ENCODE data around the gene NFKBIL1. TPM values are rescaled to one million over a fixed set of nuclear protein-coding genes. Genes with fewer than 3 reads are reported as not detected.

Gene NFKBIL1
- total and polyA plus RNA-seq, 9 of the 15 experiments (the other 6 are each of a cell fraction or from before 2014, with no cell fraction given), result 0.49 to 33.1 (median 7.6) TPM

DNA sequence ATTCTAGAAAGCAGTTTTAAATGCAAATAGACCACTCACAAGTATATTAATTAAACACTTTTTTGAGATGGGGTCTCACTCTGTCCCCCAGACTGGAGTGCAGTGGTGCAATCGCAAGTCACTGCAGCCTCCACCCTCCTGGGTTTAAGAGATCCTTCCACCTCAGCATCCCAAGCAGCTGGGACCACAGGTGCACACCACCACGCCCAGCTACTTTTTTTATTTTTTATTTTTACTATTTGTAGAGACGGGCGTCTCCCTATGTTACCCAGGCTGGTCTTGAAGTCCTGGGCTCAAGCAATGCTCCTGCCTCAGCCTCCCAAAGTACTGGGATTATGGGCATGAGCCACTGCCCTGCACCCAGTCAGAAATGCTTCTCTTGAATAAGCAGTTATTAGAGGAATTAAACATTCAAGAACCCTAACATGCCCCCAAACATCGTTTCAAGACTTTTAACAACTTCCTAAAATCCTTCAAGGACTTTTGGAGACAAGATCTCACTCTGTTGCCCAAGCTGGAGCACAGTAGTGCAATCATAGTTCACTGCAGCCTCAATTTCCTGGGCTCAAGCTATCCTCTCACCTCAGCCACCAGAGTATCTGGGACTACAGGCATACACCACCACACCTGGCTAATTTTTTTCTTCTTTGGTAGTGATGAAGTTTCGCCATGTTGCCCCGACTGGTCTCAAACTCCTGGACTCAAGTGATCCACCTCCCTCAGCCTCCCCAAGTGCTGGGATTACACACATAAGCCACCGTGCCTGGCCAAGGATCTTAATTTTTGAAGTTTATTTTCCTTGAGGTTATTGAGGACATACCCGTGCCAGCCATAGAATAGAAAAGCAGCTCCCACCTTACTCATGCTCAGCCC is 15.4 kb upstream of the NFKBIL1 start (continued):
- TF ChIP-seq ZNF586 (CRISPR knock-in tag; conservative IDR thresholded peaks at IDR 0.05), result no peak

DNA sequence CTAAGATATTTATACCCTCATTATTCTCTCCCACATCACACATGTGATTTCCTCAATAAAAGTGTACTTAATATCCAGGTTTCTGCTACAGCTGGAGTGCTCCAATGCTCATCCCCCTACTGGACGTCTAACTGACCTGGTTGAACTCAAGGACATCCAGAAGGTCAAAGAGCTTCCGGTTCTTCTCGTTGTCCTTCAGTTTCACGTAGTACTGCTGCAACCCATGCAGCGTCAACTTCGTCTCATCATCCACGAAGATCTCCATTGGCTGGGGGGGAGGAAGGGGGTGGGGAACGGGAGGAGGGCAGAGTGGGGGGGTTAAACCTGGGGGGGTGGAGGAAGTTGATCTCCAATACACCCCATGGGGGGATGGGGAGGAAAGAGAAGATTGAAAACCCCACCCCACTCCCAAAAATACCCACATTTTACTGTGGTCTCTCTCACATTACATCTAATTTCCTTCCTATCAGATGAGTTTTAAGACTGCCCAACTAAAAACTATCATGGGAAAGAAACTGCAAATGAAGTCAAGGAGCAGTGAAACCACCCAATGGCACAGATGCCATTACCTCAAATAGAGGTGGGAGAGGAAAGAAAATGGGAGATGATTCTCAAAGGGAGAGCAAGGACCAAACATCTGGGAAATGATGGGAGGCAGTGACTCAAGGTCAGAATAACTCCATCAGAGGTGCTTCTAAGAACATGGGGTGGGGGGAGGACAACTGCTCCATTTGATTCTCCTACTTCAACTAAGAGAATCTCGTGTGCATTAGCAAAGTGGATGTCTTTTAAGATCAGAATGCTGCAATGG is 14.6 kb upstream of the NFKBIL1 start:
- Histone ChIP-seq H3K9me3 (replicated peaks; ENCODE audit: control insufficient read depth, insufficient read depth, low read depth, low read length) (no peaks in the 10 kb centered on the region), H3K36me3 (ENCODE audit: control insufficient read depth, insufficient read depth, low read length) (peaks cover 84% of the 10 kb centered on the region), H3K79me2 (ENCODE audit: control insufficient read depth, insufficient read depth, low read length) (peaks cover 47% of the 10 kb centered on the region), H3K4me1 (replicated peaks in 1 of 2; ENCODE audit: control insufficient read depth in 2 of 2, insufficient read depth in 2 of 2, low read length in 2 of 2) (peaks cover 0 to 17% of the 10 kb centered on the region in 2 experiments; a peak in 3 of 5 replicates), H3K27ac (ENCODE audit: extremely low read depth, low read depth, low read length) (peak overlapping the region; percentile 9; the same call in 1 of the 3 replicates), H3K9ac (ENCODE audit: insufficient read depth in 1 of 2, low read depth in 2 of 2, low read length in 2 of 2) (no peak overlapping the region), H3K9me1 (ENCODE audit: control insufficient read depth, insufficient read depth, low read length) (peaks cover 6% of the 10 kb centered on the region), H3K27me3 (ENCODE audit: control insufficient read depth in 2 of 2, insufficient read depth in 2 of 2, low read length in 2 of 2) (no peaks in the 10 kb centered on the region), H3K4me2 (ENCODE audit: insufficient read depth, low read length) (no peak overlapping the region), H3K4me3 (no peak overlapping the region), H2AFZ (ENCODE audit: low read depth, low read length) (no peak overlapping the region), H4K20me1 (replicated peaks; ENCODE audit: control insufficient read depth, insufficient read depth, low read length) (peaks cover 43% of the 10 kb centered on the region)
- peak; percentile 58 for FAIRE-seq
- intact Hi-C loops (cut with micrococcal nuclease), result no loop called here
- WGBS (ENCODE audit: insufficient coverage, low coverage, missing lambda C conversion rate), result 68% methylated on average over 6 of the region's 9 CpGs
- ChIA-PET CTCF (ENCODE audit: low intra/inter-chr PET ratio) (no interaction called here), POLR2A (interaction anchor here (0.6 to 6.3 kb wide), 14 partner anchors 7 to 1221 kb away, joined by 3 to 107 read pairs (median 4); partner anchors contain the start of genes ATP6V1G2, DDX39B, MICB and NCR3)
- ATAC-seq, result no peak
- in situ Hi-C loops (cut with MboI), result loop anchor here (5.0 to 25.0 kb wide), 2 partner anchors 36 to 1429 kb away; partner anchors contain the start of genes BRD2, HLA-DMA and MICB
- BruUV-seq (replicated peaks), result no TSS peak
- DNase-seq (ENCODE audit: extremely low read depth in 1 of 4, low spot score in 3 of 4), result peak in 1 of 4 experiments; percentile 54
- TF ChIP-seq C11orf30 (IDR thresholded peaks at IDR 0.05; ENCODE audit: low read depth) (no peak), CBX2 (IDR thresholded peaks at IDR 0.05; ENCODE audit: insufficient read depth, low read length, poor library complexity, severe bottlenecking) (no peak), WHSC1 (IDR thresholded peaks at IDR 0.05; ENCODE audit: low read length) (no peak), POLR2A (conservative IDR thresholded peaks at IDR 0.05) (peak; percentile 23), ZNF57 (CRISPR knock-in tag; IDR thresholded peaks at IDR 0.05) (no peak), ESRRA (IDR thresholded peaks at IDR 0.05; ENCODE audit: borderline replicate concordance, low read depth) (peak; percentile 90; the same call in 1 of the 2 replicates), ZNF717 (CRISPR knock-in tag; IDR thresholded peaks at IDR 0.05) (no peak), ZNF384 (IDR thresholded peaks at IDR 0.05; ENCODE audit: low read depth, low read length) (no peak), ADNP (tag; IDR thresholded peaks at IDR 0.05) (no peak), ZNF184 (CRISPR knock-in tag; IDR thresholded peaks at IDR 0.05) (no peak), PCBP1 (IDR thresholded peaks at IDR 0.05; ENCODE audit: low read depth, low read length, poor library complexity, severe bottlenecking) (no peak), RAD51 (IDR thresholded peaks at IDR 0.05; ENCODE audit: borderline replicate concordance, low read depth) (no peak), BCOR (IDR thresholded peaks at IDR 0.05) (no peak), TBP (optimal IDR thresholded peaks at IDR 0.05; ENCODE audit: low read depth, low read length) (no peak)
- TF ChIP-seq, protein P1, sequence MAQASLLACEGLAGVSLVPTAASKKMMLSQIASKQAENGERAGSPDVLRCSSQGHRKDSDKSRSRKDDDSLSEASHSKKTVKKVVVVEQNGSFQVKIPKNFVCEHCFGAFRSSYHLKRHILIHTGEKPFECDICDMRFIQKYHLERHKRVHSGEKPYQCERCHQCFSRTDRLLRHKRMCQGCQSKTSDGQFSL (CRISPR knock-in tag; IDR thresholded peaks at IDR 0.05), result no peak
- TF ChIP-seq, protein P1 (tag; IDR thresholded peaks at IDR 0.05), result peak in 1 of 2 experiments; percentile 76; a peak in 2 of 4 replicates
- TF ChIP-seq, protein P2, sequence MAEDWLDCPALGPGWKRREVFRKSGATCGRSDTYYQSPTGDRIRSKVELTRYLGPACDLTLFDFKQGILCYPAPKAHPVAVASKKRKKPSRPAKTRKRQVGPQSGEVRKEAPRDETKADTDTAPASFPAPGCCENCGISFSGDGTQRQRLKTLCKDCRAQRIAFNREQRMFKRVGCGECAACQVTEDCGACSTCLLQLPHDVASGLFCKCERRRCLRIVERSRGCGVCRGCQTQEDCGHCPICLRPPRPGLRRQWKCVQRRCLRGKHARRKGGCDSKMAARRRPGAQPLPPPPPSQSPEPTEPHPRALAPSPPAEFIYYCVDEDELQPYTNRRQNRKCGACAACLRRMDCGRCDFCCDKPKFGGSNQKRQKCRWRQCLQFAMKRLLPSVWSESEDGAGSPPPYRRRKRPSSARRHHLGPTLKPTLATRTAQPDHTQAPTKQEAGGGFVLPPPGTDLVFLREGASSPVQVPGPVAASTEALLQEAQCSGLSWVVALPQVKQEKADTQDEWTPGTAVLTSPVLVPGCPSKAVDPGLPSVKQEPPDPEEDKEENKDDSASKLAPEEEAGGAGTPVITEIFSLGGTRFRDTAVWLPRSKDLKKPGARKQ (CRISPR knock-in tag; IDR thresholded peaks at IDR 0.05), result no peak
